GM12872 (cell line): Measurements from ENCODE around the gene PSMA7.

ENCODE experiments used
- TF ChIP-seq, protein P1 (sequence below): IDR thresholded peaks from 3 replicates; pipeline ENCODE4 v1.5.1; 2011; ENCODE audit warnings: low read depth, mild to moderate bottlenecking, low read length, moderate library complexity; ENCODE audit not compliant: insufficient read depth

The PSMA7 gene

DNA sequence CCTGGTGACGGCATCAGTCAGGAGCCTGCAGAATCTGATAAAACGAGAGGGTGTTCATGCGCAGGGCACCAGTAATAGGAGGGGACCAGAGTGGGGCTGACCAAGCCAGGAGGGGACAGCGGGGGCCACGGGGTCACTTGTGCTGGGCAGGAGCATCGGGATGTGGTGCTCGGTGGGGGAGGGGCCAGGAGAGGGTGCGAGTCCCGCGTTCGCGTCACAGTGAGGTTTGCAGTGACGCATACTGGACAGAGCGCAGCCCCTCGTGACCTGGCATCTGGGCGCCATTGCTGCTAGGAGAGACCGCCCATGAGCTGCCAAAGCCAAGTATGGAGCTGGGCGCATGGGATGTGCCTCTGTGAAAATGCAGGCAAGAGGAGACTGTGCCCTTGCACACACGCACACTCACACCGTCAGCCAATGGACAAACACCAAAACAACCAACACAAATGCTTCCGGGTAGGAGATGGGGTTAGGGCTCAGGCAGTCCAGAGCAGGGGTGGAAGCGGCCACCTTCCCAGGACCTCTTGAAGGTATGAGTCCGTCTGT lies 25.8 kb upstream of the PSMA7 start:
- TF ChIP-seq, protein P1, sequence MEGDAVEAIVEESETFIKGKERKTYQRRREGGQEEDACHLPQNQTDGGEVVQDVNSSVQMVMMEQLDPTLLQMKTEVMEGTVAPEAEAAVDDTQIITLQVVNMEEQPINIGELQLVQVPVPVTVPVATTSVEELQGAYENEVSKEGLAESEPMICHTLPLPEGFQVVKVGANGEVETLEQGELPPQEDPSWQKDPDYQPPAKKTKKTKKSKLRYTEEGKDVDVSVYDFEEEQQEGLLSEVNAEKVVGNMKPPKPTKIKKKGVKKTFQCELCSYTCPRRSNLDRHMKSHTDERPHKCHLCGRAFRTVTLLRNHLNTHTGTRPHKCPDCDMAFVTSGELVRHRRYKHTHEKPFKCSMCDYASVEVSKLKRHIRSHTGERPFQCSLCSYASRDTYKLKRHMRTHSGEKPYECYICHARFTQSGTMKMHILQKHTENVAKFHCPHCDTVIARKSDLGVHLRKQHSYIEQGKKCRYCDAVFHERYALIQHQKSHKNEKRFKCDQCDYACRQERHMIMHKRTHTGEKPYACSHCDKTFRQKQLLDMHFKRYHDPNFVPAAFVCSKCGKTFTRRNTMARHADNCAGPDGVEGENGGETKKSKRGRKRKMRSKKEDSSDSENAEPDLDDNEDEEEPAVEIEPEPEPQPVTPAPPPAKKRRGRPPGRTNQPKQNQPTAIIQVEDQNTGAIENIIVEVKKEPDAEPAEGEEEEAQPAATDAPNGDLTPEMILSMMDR, result no peak

DNA sequence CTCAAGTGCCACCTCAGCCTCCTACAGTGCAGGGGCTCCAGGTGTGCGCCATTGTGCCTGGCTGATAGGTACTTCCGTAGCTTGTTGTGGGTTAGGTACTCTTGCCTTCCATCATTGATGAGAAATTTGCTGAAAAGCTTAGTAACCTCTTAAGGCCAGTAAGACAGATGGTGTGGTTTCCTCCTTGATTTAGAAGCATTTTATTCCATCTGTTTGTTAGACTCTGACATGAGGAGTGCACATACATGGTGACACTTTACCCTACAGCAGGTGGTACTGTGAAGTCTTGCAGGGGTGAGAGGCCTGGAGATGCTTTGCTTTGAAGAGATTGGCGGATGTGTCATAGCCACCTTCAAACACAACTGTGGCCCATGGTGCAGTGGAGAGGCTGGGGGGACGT lies 24.9 kb upstream of the PSMA7 start:
- TF ChIP-seq, protein P1, result no peak

DNA sequence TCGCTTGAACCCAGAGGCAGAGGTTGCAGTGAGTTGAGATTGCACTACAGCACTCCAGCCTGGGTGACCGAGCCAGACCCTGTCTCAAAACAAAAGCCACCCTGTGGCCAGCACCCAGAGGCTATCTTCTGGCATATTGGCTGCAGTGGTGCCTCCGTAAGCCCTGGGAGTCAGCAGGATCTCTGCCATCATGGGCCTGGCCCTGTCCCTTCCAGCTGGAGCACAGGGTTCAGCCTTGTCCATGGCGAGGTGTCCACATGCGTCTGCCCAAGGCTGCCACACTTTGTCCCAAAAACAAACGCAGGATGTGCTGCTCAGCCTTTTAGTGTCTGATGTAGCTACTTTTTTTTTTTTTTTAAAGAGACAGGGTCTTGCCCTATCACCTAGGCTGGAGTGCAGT lies 24.3 kb upstream of the PSMA7 start:
- TF ChIP-seq, protein P1, result no peak

DNA sequence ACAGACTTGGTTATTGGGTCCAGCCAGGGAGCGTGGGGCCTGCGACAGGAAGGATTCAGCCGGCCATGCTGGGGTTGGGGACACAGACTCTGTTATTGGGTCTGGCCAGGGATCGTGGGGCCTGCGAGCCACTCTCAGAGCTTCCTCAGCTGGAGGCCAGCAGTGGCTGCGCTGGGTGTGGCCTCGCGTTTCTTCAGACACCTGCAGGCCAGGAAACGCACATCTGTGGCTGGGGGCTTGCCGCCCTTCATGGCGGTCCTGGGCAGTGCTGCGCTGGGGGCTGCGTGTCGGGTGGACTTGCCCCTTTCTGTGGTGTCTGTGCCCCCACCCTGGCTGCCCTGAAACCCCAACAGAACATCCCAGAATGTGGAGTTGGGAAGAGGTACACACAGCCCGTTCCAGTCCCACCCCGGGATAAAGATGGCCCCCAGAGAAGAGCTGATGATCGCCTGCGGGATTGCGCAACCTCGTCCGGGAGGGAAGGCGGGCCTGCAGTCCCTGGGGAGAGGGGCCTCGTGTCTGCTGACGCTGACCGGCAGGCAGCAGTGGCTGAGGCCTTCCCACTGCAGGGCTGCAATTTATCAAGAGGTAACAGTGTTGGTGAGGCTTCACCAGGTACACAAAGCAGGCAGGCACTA lies 22.7 kb upstream of the PSMA7 start:
- TF ChIP-seq, protein P1, result no peak

DNA sequence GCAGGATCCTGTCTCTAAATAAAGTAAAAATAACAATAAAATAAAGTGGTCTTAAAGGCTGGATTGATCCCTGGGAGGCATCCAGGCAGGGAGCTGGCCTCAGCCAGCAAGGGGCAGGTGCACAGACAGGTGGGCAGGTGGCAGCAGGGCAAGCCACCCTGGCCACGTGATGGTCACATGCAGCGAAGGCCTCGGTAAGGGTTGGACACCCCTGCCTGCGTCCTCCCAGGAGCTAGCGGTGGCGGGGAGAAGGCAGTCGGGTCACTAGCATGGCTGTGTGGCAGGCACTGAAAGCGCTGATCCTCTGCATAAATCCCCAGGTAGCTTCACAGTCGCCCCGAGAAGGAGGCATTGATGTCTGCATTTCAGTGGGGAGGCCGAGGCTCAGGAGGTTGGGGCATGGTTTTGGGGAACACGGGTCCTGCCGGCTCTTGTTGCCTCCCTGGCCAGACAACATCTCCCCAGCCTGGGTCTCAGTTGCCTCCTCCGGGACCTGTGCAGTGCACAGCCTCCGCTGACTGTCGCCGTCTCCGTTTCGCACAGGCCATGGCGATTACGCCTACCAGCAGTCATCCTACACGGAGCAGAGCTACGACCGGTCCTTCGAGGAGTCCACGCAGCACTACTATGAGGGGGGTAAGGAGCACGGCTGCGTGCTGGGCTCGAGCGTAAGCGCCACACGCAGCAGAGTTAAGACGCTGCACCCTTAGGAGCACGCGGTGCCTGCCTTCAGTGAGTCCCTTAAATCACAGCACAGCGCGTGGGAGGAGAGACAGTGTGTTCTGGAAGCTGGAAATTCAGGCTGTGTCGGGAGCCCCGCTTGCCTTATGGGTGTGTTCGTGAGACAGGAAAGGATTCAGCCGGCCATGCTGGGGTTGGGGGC lies 21.9 kb upstream of the PSMA7 start:
- TF ChIP-seq, protein P1, result no peak

DNA sequence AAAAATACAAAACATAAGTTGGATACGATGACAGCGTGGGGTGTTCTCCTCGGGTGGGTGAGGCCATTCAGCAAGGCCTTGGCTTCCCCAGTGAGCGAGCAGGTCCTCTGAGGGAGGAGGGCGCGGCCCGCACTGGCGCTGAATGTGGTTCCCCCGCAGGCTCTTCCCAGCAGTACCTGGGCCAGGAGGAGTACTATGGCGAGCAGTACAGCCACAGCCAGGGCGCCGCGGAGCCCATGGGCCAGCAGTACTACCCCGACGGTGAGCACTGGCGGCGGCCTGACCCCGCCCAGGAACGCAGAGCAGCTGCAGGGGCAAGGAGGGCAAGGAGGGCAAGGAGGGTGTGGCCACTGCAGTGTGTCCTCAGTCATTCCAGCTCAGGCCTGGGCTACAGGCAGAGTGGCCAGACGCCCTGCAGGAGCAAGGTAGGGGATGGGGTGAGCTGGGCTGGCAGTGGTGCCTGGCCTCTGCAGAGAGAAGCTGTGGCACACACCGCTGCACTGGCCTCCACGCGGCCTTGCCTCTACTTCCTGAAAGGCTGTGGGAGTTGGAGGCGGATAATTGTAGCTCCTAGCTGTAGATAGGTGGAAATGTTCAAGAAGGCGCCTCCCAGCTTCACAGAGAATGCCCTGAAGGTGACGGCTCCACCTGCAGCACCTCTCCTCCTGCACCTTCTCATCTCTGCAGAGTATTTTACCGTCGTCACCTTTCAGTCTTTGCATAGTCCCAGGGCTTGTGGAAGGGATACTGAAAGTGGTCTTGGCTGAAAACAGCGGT lies 21.0 kb upstream of the PSMA7 start:
- TF ChIP-seq, protein P1, result no peak

DNA sequence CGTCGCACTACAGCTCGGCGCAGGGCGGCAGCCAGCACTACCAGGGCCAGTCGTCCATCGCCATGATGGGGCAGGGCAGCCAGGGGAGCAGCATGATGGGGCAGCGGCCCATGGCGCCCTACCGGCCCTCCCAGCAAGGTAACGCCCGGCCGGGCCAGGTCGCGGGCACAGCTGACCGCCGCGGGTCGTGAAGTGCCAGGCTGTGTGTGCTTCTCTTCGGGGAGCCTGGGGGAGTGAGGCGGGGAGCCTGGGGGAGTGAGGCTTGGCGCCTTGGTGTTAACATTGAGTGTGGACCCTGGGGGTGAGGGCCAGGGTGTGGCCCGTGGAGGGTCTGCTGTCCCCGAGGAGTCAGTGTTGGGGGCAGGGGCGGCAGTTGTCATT lies 20.3 kb upstream of the PSMA7 start:
- TF ChIP-seq, protein P1, result no peak
